CD14-positive monocyte (primary cell): ENCODE results near the gene GPHA2. TPM values are rescaled to one million over a fixed set of nuclear protein-coding genes. Genes with fewer than 3 reads are reported as not detected.
A peak's percentile ranks its signal among the peaks of the same experiment; 100 is the strongest.

Experiments
- DNase-seq, 3 donors: peaks; one replicate each; pipeline ENCODE4 v3.0.0-alpha.2; 2011 to 2022
- H2AFZ ChIP-seq: 2 replicates; pipeline ENCODE4 v1.6.0; 2012; ENCODE audit warnings: mild to moderate bottlenecking, low read depth, low read length, inconsistent platforms; ENCODE audit not compliant: insufficient read depth, poor library complexity, severe bottlenecking
- H3K27ac ChIP-seq, 2 donors: 1 replicate in 1 of 2; 2 replicates in 1 of 2; pipeline ENCODE4 v1.5.1; 2012 to 2013; ENCODE audit warnings: low read length in 2 of 2, control low read depth in 1 of 2, inconsistent platforms in 1 of 2, low read depth in 1 of 2, mild to moderate bottlenecking in 1 of 2
- H3K27me3 ChIP-seq, 2 donors: one replicate each; pipeline versions ENCODE4 v1.6.0 to v1.6.1; 2011 to 2013; ENCODE audit warnings: low read length in 2 of 2; ENCODE audit not compliant: control insufficient read depth in 2 of 2, insufficient read depth in 2 of 2
- H3K36me3 ChIP-seq, 2 donors: replicated peaks in 1 of 2; 1 replicate in 1 of 2; 2 replicates in 1 of 2; pipeline versions ENCODE4 v1.5.1 to v1.6.1; 2012 to 2013; ENCODE audit warnings: low read length in 2 of 2, control low read depth in 1 of 2, inconsistent platforms in 1 of 2, mild to moderate bottlenecking in 1 of 2; ENCODE audit not compliant: insufficient read depth in 2 of 2, control insufficient read depth in 1 of 2
- H3K4me1 ChIP-seq, 2 donors: 1 replicate in 1 of 2; 2 replicates in 1 of 2; pipeline versions ENCODE4 v1.5.1 to v1.6.1; 2012 to 2013; ENCODE audit warnings: low read length in 2 of 2, control low read depth in 1 of 2, inconsistent platforms in 1 of 2, mild to moderate bottlenecking in 1 of 2, moderate library complexity in 1 of 2; ENCODE audit not compliant: insufficient read depth in 2 of 2, control insufficient read depth in 1 of 2
- H3K4me2 ChIP-seq: replicated peaks from 2 replicates; pipeline ENCODE3; 2012; ENCODE audit warnings: low read length, moderate library complexity, mild to moderate bottlenecking; ENCODE audit not compliant: poor library complexity, severe bottlenecking; ENCODE audit errors: extremely low read depth
- H3K4me3 ChIP-seq, 3 experiments: fragments of 200-600 bp in 1 of 3; sonication (generic) in 1 of 3; replicated peaks in 1 of 3; 1 replicate in 2 of 3; 2 replicates in 1 of 3; pipeline ENCODE4 v1.5.1; 2011 to 2013; ENCODE audit warnings: low read length in 3 of 3, mild to moderate bottlenecking in 3 of 3, control low read depth in 2 of 3, low read depth in 2 of 3, inconsistent platforms in 1 of 3, moderate library complexity in 1 of 3
- H3K79me2 ChIP-seq: 2 replicates; pipeline ENCODE4 v1.6.0; 2012; ENCODE audit warnings: mild to moderate bottlenecking, control low read depth, inconsistent platforms, low read length, moderate library complexity; ENCODE audit not compliant: insufficient read depth
- H3K9ac ChIP-seq: 2 replicates; pipeline ENCODE4 v1.6.0; 2017; ENCODE audit warnings: low read length, mild to moderate bottlenecking; ENCODE audit not compliant: insufficient read depth, poor library complexity, severe bottlenecking
- H3K9me3 ChIP-seq, 2 donors: replicated peaks in 1 of 2; 1 replicate in 1 of 2; 2 replicates in 1 of 2; pipeline versions ENCODE4 v1.5.1 to v1.6.1; 2012 to 2013; ENCODE audit warnings: low read length in 2 of 2, control low read depth in 1 of 2; ENCODE audit not compliant: control insufficient read depth in 1 of 2, insufficient read depth in 1 of 2
- H4K20me1 ChIP-seq: 2 replicates; pipeline ENCODE4 v1.6.0; 2012; ENCODE audit warnings: mild to moderate bottlenecking, low read length, control low read depth, moderate library complexity; ENCODE audit not compliant: insufficient read depth
- H3K27ac Mint-ChIP-seq, 7 donors: one replicate each; pipeline ENCODE4 v1.8.0; 2020; ENCODE audit warnings: mild to moderate bottlenecking in 7 of 7, mixed read lengths in 7 of 7, moderate library complexity in 6 of 7, inconsistent platforms in 2 of 7
- H3K27me3 Mint-ChIP-seq, 3 donors: one replicate each; pipeline ENCODE4 v1.8.0; 2021 to 2022; ENCODE audit warnings: low read depth in 3 of 3, mild to moderate bottlenecking in 3 of 3, mixed read lengths in 3 of 3, moderate library complexity in 3 of 3, inconsistent platforms in 1 of 3
- H3K36me3 Mint-ChIP-seq, 2 donors: one replicate each; pipeline ENCODE4 v1.8.0; 2020; ENCODE audit warnings: mixed read lengths in 2 of 2, inconsistent platforms in 1 of 2, mild to moderate bottlenecking in 1 of 2
- H3K4me1 Mint-ChIP-seq: one replicate; pipeline ENCODE4 v1.8.0; 2020; ENCODE audit warnings: mild to moderate bottlenecking, mixed read lengths
- H3K4me3 Mint-ChIP-seq, 2 donors: one replicate each; pipeline ENCODE4 v1.8.0; 2020; ENCODE audit warnings: mild to moderate bottlenecking in 2 of 2, mixed read lengths in 2 of 2, moderate library complexity in 1 of 2
- H3K9me3 Mint-ChIP-seq, 7 donors: one replicate each; pipeline ENCODE4 v1.8.0; 2020 to 2022; ENCODE audit warnings: mixed read lengths in 7 of 7, mild to moderate bottlenecking in 6 of 7, moderate library complexity in 6 of 7, inconsistent platforms in 2 of 7
- CTCF ChIP-seq: fragments of 200-600 bp; IDR thresholded peaks from one replicate; pipeline ENCODE4 v1.8.0; 2022; ENCODE audit warnings: antibody characterized with exemption, mild to moderate bottlenecking
- WGBS: methylation state at CpG from one replicate; pipeline ENCODE4 v1.1.5; 2013; ENCODE audit warnings: missing lambda C conversion rate; ENCODE audit not compliant: insufficient coverage; 5-methylcytosine and 5-hydroxymethylcytosine counted together
- intact Hi-C, 2 donors: fragments of 100-400 bp; cut with micrococcal nuclease; formaldehyde crosslinking; loops; one replicate each; pipeline versions ENCODE4 v1.15.0 to v1.15.1; 2023
- polyA plus RNA-seq, 3 donors: library from polyadenylated mRNA; depleted of rRNA in 1 of 3; unstranded in 2 of 3; stranded (reverse) in 1 of 3; fragments of 300-500 nt in 2 of 3; fragments of >200 nt in 1 of 3; fragmentation: Illumina TruSeq in 2 of 3; gene quantifications; 1 replicate in 2 of 3; 2 replicates in 1 of 3; pipeline ENCODE4 v1.2.3, GENCODE V29; 2012 to 2021

GPHA2 gene
- polyA plus RNA-seq, 3 donors = not detected

DNA sequence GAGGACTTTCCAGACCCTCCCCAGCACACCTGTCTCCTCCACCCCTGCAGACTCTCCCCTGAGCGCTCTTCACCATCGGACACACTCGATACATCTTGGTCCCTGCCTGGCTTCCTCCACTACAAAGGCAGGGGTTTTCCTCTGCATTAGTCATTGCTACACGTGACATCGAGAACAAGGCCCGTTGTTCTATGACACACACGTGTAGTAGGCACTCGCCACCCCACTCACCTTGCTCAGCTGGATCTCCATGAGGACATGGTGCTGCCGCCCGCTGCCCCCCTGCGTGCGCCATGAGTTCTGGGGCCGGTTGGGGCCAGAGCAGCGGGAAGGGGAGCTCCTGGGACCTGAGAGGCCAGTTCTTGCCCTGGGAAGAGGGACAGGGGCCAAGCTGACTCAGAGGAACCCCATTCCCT, 35.4 kb downstream of the GPHA2 start:
- H3K27ac ChIP-seq = no peak overlapping the region
- H3K4me2 ChIP-seq = no peak overlapping the region
- no peak overlapping the region for H3K9ac ChIP-seq
- H3K4me1 ChIP-seq = no peaks in the 10 kb centered on the region
- peaks cover 0 to 1% (median 0%) of the 10 kb centered on the region in 7 donors for H3K9me3 Mint-ChIP-seq
- no peaks in the 10 kb centered on the region for H3K4me1 Mint-ChIP-seq
- intact Hi-C loops = no loop called here
- DNase-seq = peak in 1 of 3 donors; percentile 61
- no peak overlapping the region for H2AFZ ChIP-seq
- no peaks in the 10 kb centered on the region for H3K27me3 Mint-ChIP-seq
- no peak overlapping the region for H3K4me3 Mint-ChIP-seq
- WGBS = 97% methylated on average over 14 of the region's 14 CpGs
- H3K27ac Mint-ChIP-seq = peak overlapping the region in 3 of 7 donors; percentile 3 to 67 (median 5)
- no peak for TF ChIP-seq CTCF
- H3K36me3 ChIP-seq = peaks cover 78 to 93% of the 10 kb centered on the region in 2 donors
- H3K4me3 ChIP-seq = no peak overlapping the region
- H3K9me3 ChIP-seq = no peaks in the 10 kb centered on the region
- peaks cover 70 to 88% of the 10 kb centered on the region in 2 donors for H3K36me3 Mint-ChIP-seq
- no peaks in the 10 kb centered on the region for H3K27me3 ChIP-seq
- H4K20me1 ChIP-seq = no peaks in the 10 kb centered on the region
- H3K79me2 ChIP-seq = no peaks in the 10 kb centered on the region

- peaks cover 8 to 10% of the 10 kb centered on the region in 2 donors for H3K4me1 ChIP-seq
- 98% methylated on average over 19 of the region's 19 CpGs for WGBS
- H3K36me3 Mint-ChIP-seq = peaks cover 67 to 77% of the 10 kb centered on the region in 2 donors
- peaks cover 78 to 89% of the 10 kb centered on the region in 2 donors for H3K36me3 ChIP-seq
- H3K9me3 Mint-ChIP-seq = no peaks in the 10 kb centered on the region
- H3K4me3 Mint-ChIP-seq = no peak overlapping the region
- peaks cover 3% of the 10 kb centered on the region for H3K4me1 Mint-ChIP-seq
- no peak for TF ChIP-seq CTCF
- no peak overlapping the region for H2AFZ ChIP-seq
- peak overlapping the region in 1 of 7 donors; percentile 59 for H3K27ac Mint-ChIP-seq
- H3K9me3 ChIP-seq = no peaks in the 10 kb centered on the region
- no peak overlapping the region for H3K9ac ChIP-seq
- H3K4me2 ChIP-seq = no peak overlapping the region
- no peaks in the 10 kb centered on the region for H3K27me3 ChIP-seq
- no peak for DNase-seq
- H3K79me2 ChIP-seq = no peaks in the 10 kb centered on the region
- H3K4me3 ChIP-seq = no peak overlapping the region
- peaks cover 6% of the 10 kb centered on the region for H4K20me1 ChIP-seq
- intact Hi-C loops = no loop called here
- H3K27me3 Mint-ChIP-seq = no peaks in the 10 kb centered on the region
- no peak overlapping the region for H3K27ac ChIP-seq
These were observed 37.2 kb downstream of the GPHA2 start for GRCh38 chr11:64898541-64898940.
